ENCODE measurements around the gene KCNG2.

DNA sequence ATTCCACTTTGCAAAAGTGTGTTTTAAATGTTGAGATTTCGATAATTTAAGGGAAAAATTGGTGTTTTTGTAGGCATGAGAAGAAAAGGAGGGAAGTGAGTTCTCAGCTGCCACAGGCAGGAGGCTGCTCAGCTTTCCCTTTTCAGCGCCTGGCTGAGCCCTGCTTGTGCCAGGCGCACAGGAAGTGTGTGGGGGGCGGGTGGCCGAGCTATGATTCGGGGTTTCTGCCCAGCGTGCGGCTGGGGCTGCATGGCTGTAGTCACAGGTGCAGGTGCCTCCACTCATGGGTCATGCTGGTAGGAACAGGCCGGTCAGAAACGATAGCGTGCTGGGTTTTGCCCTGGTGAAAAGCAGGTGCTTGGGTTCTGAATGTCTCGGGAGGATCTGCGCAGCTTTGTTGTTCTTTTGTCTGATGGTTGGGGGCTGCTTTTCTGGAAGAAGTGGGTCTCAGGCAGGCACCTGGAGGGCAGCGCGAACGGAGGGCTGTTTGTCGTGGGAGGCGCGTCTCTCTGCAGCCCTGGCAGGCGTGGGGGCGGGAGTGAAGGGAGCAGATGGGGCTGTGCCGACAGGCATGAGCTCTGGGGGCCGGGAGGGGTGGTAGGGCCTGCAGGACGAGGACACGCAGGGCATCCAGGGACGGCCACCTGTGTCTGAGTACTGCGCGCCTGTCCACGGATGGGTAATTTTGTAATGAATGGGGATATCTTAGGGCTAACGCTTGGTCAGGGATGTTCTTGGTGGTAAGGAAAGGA, 2.1 kb downstream of the KCNG2 start:
- TF ChIP-seq POLR2A (IDR thresholded peaks at IDR 0.05), result no peak
- no peak for TF ChIP-seq EP300 (IDR thresholded peaks at IDR 0.05)

Measured in tibial nerve (tissue), 3 donors.